HepG2 (cell line): Measurements from ENCODE around the gene CHP1. TPM values are rescaled to one million over a fixed set of nuclear protein-coding genes. Genes with fewer than 3 reads are reported as not detected.

Source experiments
- GATAD2A ChIP-seq: IDR thresholded peaks from 2 replicates; pipeline ENCODE4 v1.6.1; 2016
- HMG20B ChIP-seq: conservative IDR thresholded peaks from 2 replicates; pipeline ENCODE4 v1.6.1; 2016; ENCODE audit warnings: missing genetic modification reagents, missing compliant biosample characterization
- RBAK ChIP-seq: sonication (generic); formaldehyde crosslinking; IDR thresholded peaks from 2 replicates; pipeline ENCODE4 v1.5.1; 2020; ENCODE audit warnings: mild to moderate bottlenecking, missing genetic modification reagents
- TAF1 ChIP-seq: sonication (generic); formaldehyde crosslinking; IDR thresholded peaks from 2 replicates; pipeline ENCODE4 v1.4.0; 2020; ENCODE audit warnings: missing genetic modification reagents
- TCF12 ChIP-seq, 2 experiments: fragments of 450-650 bp in 1 of 2; sonication (generic) in 1 of 2; formaldehyde crosslinking in 1 of 2; IDR thresholded peaks; 2 replicates each; pipeline versions ENCODE4 v1.6.1 to v1.8.0; 2017 to 2022; ENCODE audit warnings: antibody characterized with exemption in 1 of 2, mild to moderate bottlenecking in 1 of 2, missing genetic modification reagents in 1 of 2, moderate library complexity in 1 of 2
- ZNF180 ChIP-seq: sonication (generic); formaldehyde crosslinking; IDR thresholded peaks from 2 replicates; pipeline ENCODE4 v1.4.0; 2020; ENCODE audit warnings: low read depth, missing genetic modification reagents, borderline replicate concordance
- ZNF282 ChIP-seq: fragments of 450-650 bp; IDR thresholded peaks from 2 replicates; pipeline ENCODE4 v1.6.1; 2018; ENCODE audit not compliant: partially characterized antibody
- ZNF501 ChIP-seq: sonication (generic); formaldehyde crosslinking; IDR thresholded peaks from 2 replicates; pipeline ENCODE4 v1.5.1; 2020; ENCODE audit warnings: mild to moderate bottlenecking, moderate library complexity, missing genetic modification reagents
- ZNF678 ChIP-seq: sonication (generic); formaldehyde crosslinking; IDR thresholded peaks from 2 replicates; pipeline ENCODE4 v1.4.0; 2020; ENCODE audit warnings: mild to moderate bottlenecking, missing genetic modification reagents
- ZNF766 ChIP-seq: sonication (generic); formaldehyde crosslinking; IDR thresholded peaks from 2 replicates; pipeline ENCODE4 v1.5.0; 2020; ENCODE audit warnings: missing genetic modification reagents, borderline replicate concordance
- polyA plus RNA-seq, 8 experiments: library from polyadenylated mRNA; depleted of rRNA in 3 of 8; stranded (reverse) in 7 of 8; unstranded in 1 of 8; fragments of >200 nt; fragmentation: Illumina TruSeq in 4 of 8; extraction: Trizol in 4 of 8; gene quantifications; 2 replicates each; pipeline versions ENCODE4 v1.2.1 to v1.2.3, GENCODE V29; 2011 to 2016; ENCODE audit warnings: low read depth in 4 of 8, missing spikeins in 1 of 8, mixed read lengths in 1 of 8; ENCODE audit not compliant: insufficient read depth in 1 of 8
- total RNA-seq, 5 experiments: library from RNA; depleted of rRNA; stranded (reverse); fragments of >200 nt; fragmentation: Illumina TruSeq; extraction: Trizol; gene quantifications; 2 replicates each; pipeline ENCODE4 v1.2.3, GENCODE V29; 2016; ENCODE audit warnings: low read depth in 1 of 5
- TF ChIP-seq, protein P1 (sequence below): sonication (generic); formaldehyde crosslinking; IDR thresholded peaks from 2 replicates; pipeline ENCODE4 v1.4.0; 2020; ENCODE audit warnings: missing genetic modification reagents, borderline replicate concordance
- TF ChIP-seq, protein P2 (sequence below): sonication (generic); formaldehyde crosslinking; IDR thresholded peaks from 2 replicates; pipeline ENCODE4 v1.5.0; 2020; ENCODE audit warnings: missing genetic modification reagents, mild to moderate bottlenecking, borderline replicate concordance
- TF ChIP-seq, protein P3 (sequence below): sonication (generic); formaldehyde crosslinking; IDR thresholded peaks from 2 replicates; pipeline ENCODE4 v1.8.1; 2023; ENCODE audit warnings: mild to moderate bottlenecking, missing genetic modification reagents
- TF ChIP-seq, protein P4 (sequence below): IDR thresholded peaks from 2 replicates; pipeline ENCODE4 v1.6.1; 2016; ENCODE audit warnings: low read depth, missing genetic modification reagents, missing compliant biosample characterization
- TF ChIP-seq, protein P5 (sequence below): sonication (generic); IDR thresholded peaks from 2 replicates; pipeline ENCODE4 v1.6.1; 2016; ENCODE audit warnings: low read depth, borderline replicate concordance

The CHP1 gene
- total and polyA plus RNA-seq, 2 of the 13 experiments (the other 11 are each of a cell fraction or from before 2014, with no cell fraction given): 49.6 to 76.4 TPM

DNA sequence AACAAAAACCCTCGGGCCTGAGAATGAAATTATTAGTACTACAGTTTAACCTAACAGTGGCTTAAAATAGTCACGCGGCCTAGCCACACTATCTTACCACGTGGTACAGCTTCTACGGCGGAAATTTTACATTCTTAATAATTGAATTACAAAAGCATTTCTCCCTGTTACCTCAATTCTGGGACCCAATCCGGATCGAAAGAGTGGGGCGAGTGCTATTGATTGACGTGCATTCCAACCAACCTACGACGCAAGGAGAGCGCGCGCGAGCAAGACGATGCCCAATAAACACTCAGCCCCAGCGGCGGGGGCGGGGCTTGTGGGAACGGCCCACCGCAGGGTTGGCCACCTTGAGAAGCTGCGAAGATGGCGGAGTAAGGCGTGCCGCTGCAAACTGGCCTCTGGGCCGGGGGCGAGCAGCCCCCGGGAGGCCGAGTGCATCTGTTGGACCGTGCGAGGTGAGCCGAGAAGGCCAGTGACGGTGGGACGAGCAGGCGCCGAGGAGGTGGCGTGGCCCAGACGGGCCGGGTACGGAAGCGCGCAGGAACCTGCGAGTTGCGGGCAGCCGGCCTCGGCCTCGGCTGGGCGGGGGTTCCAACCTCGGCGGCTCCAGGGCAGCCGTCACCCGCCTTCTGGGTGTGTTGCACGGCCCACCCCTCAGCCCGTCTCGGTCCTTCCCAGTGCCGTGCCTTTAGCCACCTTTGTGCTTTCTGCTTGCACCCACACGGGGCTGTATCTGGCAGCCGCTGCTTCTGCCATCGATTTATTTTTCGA is 52.8 kb downstream of the CHP1 start (continued):
- TF ChIP-seq, protein P1, sequence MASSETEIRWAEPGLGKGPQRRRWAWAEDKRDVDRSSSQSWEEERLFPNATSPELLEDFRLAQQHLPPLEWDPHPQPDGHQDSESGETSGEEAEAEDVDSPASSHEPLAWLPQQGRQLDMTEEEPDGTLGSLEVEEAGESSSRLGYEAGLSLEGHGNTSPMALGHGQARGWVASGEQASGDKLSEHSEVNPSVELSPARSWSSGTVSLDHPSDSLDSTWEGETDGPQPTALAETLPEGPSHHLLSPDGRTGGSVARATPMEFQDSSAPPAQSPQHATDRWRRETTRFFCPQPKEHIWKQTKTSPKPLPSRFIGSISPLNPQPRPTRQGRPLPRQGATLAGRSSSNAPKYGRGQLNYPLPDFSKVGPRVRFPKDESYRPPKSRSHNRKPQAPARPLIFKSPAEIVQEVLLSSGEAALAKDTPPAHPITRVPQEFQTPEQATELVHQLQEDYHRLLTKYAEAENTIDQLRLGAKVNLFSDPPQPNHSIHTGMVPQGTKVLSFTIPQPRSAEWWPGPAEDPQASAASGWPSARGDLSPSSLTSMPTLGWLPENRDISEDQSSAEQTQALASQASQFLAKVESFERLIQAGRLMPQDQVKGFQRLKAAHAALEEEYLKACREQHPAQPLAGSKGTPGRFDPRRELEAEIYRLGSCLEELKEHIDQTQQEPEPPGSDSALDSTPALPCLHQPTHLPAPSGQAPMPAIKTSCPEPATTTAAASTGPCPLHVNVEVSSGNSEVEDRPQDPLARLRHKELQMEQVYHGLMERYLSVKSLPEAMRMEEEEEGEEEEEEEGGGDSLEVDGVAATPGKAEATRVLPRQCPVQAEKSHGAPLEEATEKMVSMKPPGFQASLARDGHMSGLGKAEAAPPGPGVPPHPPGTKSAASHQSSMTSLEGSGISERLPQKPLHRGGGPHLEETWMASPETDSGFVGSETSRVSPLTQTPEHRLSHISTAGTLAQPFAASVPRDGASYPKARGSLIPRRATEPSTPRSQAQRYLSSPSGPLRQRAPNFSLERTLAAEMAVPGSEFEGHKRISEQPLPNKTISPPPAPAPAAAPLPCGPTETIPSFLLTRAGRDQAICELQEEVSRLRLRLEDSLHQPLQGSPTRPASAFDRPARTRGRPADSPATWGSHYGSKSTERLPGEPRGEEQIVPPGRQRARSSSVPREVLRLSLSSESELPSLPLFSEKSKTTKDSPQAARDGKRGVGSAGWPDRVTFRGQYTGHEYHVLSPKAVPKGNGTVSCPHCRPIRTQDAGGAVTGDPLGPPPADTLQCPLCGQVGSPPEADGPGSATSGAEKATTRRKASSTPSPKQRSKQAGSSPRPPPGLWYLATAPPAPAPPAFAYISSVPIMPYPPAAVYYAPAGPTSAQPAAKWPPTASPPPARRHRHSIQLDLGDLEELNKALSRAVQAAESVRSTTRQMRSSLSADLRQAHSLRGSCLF (CRISPR knock-in tag): no peak
- TF ChIP-seq, protein P2, sequence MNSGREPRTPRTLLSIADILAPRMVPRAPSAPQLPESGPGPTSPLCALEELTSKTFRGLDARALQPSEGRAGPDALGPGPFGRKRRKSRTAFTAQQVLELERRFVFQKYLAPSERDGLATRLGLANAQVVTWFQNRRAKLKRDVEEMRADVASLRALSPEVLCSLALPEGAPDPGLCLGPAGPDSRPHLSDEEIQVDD (CRISPR knock-in tag): 0 out of 2 replicates have a peak, but pooled peaks have one; percentile 47
- no peak; the same call in 1 of the 2 replicates for TF ChIP-seq ZNF501 (CRISPR knock-in tag)
- 0 out of 2 replicates have a peak, but pooled peaks have one; percentile 36 for TF ChIP-seq ZNF678 (CRISPR knock-in tag)
- TF ChIP-seq RBAK: no peak
- no peak for TF ChIP-seq TCF12 (IDR thresholded peaks at IDR 0.05)
- TF ChIP-seq TCF12 (CRISPR knock-in tag; IDR thresholded peaks at IDR 0.05): 0 out of 2 replicates have a peak, but pooled peaks have one; percentile 38
- TF ChIP-seq ZNF766 (CRISPR knock-in tag): no peak
- TF ChIP-seq HMG20B: no peak
- TF ChIP-seq, protein P3, sequence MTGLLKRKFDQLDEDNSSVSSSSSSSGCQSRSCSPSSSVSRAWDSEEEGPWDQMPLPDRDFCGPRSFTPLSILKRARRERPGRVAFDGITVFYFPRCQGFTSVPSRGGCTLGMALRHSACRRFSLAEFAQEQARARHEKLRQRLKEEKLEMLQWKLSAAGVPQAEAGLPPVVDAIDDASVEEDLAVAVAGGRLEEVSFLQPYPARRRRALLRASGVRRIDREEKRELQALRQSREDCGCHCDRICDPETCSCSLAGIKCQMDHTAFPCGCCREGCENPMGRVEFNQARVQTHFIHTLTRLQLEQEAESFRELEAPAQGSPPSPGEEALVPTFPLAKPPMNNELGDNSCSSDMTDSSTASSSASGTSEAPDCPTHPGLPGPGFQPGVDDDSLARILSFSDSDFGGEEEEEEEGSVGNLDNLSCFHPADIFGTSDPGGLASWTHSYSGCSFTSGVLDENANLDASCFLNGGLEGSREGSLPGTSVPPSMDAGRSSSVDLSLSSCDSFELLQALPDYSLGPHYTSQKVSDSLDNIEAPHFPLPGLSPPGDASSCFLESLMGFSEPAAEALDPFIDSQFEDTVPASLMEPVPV: no peak
- TF ChIP-seq, protein P4, sequence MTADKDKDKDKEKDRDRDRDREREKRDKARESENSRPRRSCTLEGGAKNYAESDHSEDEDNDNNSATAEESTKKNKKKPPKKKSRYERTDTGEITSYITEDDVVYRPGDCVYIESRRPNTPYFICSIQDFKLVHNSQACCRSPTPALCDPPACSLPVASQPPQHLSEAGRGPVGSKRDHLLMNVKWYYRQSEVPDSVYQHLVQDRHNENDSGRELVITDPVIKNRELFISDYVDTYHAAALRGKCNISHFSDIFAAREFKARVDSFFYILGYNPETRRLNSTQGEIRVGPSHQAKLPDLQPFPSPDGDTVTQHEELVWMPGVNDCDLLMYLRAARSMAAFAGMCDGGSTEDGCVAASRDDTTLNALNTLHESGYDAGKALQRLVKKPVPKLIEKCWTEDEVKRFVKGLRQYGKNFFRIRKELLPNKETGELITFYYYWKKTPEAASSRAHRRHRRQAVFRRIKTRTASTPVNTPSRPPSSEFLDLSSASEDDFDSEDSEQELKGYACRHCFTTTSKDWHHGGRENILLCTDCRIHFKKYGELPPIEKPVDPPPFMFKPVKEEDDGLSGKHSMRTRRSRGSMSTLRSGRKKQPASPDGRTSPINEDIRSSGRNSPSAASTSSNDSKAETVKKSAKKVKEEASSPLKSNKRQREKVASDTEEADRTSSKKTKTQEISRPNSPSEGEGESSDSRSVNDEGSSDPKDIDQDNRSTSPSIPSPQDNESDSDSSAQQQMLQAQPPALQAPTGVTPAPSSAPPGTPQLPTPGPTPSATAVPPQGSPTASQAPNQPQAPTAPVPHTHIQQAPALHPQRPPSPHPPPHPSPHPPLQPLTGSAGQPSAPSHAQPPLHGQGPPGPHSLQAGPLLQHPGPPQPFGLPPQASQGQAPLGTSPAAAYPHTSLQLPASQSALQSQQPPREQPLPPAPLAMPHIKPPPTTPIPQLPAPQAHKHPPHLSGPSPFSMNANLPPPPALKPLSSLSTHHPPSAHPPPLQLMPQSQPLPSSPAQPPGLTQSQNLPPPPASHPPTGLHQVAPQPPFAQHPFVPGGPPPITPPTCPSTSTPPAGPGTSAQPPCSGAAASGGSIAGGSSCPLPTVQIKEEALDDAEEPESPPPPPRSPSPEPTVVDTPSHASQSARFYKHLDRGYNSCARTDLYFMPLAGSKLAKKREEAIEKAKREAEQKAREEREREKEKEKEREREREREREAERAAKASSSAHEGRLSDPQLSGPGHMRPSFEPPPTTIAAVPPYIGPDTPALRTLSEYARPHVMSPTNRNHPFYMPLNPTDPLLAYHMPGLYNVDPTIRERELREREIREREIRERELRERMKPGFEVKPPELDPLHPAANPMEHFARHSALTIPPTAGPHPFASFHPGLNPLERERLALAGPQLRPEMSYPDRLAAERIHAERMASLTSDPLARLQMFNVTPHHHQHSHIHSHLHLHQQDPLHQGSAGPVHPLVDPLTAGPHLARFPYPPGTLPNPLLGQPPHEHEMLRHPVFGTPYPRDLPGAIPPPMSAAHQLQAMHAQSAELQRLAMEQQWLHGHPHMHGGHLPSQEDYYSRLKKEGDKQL (CRISPR knock-in tag): no peak
- no peak for TF ChIP-seq ZNF180
- peak; percentile 99 for TF ChIP-seq TAF1 (CRISPR knock-in tag)
- TF ChIP-seq, protein P5, sequence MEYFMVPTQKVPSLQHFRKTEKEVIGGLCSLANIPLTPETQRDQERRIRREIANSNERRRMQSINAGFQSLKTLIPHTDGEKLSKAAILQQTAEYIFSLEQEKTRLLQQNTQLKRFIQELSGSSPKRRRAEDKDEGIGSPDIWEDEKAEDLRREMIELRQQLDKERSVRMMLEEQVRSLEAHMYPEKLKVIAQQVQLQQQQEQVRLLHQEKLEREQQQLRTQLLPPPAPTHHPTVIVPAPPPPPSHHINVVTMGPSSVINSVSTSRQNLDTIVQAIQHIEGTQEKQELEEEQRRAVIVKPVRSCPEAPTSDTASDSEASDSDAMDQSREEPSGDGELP: no peak
- TF ChIP-seq ZNF282: no peak
- TF ChIP-seq GATAD2A: no peak; the same call in 1 of the 2 replicates
